Measurements from ENCODE around the gene RREB1.

RREB1 gene

GRCh38 chr6:7175462-7175861 lies 67.7 kb downstream of the RREB1 start:
- no peaks in the 10 kb centered on the region for H3F3A ChIP-seq (ENCODE audit: insufficient read depth)
- no peak overlapping the region for H3K9ac ChIP-seq (ENCODE audit: low read length)
- H3K27ac ChIP-seq (ENCODE audit: low read depth, low read length): no peak overlapping the region
- no peaks in the 10 kb centered on the region for H3K36me3 ChIP-seq (ENCODE audit: low read length)
- TF ChIP-seq CTCF (IDR thresholded peaks at IDR 0.05; ENCODE audit: insufficient read depth, low read length, poor library complexity, severe bottlenecking): no peak
- no peak for TF ChIP-seq EZH2phosphoT487 (conservative IDR thresholded peaks at IDR 0.05; ENCODE audit: low read length)
- no peaks in the 10 kb centered on the region for H3K9me3 ChIP-seq (ENCODE audit: insufficient read depth, low read length)
- no peak overlapping the region for H3K4me3 ChIP-seq (ENCODE audit: insufficient read depth, low read length, poor library complexity, severe bottlenecking)
- no peak overlapping the region for H3K4me2 ChIP-seq (ENCODE audit: low read depth, low read length, poor library complexity, severe bottlenecking)
- no peak overlapping the region for H2AFZ ChIP-seq (ENCODE audit: low read depth, low read length, severe bottlenecking)
- H3K27me3 ChIP-seq (ENCODE audit: low read length): no peaks in the 10 kb centered on the region
- no peaks in the 10 kb centered on the region for H3K79me2 ChIP-seq (ENCODE audit: insufficient read depth, low read length)
- H4K20me1 ChIP-seq (ENCODE audit: low read depth, low read length): no peaks in the 10 kb centered on the region
- no peaks in the 10 kb centered on the region for H3K9me2 ChIP-seq (replicated peaks; ENCODE audit: insufficient read depth, low read length)

GRCh38 chr6:7176208-7176607 lies 68.4 kb downstream of the RREB1 start:
- H3K27ac ChIP-seq (ENCODE audit: low read depth, low read length): no peak overlapping the region
- TF ChIP-seq CTCF (IDR thresholded peaks at IDR 0.05; ENCODE audit: insufficient read depth, low read length, poor library complexity, severe bottlenecking): no peak
- no peak for TF ChIP-seq EZH2phosphoT487 (conservative IDR thresholded peaks at IDR 0.05; ENCODE audit: low read length)
- H3K4me3 ChIP-seq (ENCODE audit: insufficient read depth, low read length, poor library complexity, severe bottlenecking): no peak overlapping the region
- H3K4me2 ChIP-seq (ENCODE audit: low read depth, low read length, poor library complexity, severe bottlenecking): no peak overlapping the region
- H4K20me1 ChIP-seq (ENCODE audit: low read depth, low read length): no peaks in the 10 kb centered on the region
- H3K27me3 ChIP-seq (ENCODE audit: low read length): no peaks in the 10 kb centered on the region
- H3K9me3 ChIP-seq (ENCODE audit: insufficient read depth, low read length): no peaks in the 10 kb centered on the region
- no peaks in the 10 kb centered on the region for H3K9me2 ChIP-seq (replicated peaks; ENCODE audit: insufficient read depth, low read length)
- H3F3A ChIP-seq (ENCODE audit: insufficient read depth): no peaks in the 10 kb centered on the region
- H3K9ac ChIP-seq (ENCODE audit: low read length): no peak overlapping the region
- no peaks in the 10 kb centered on the region for H3K36me3 ChIP-seq (ENCODE audit: low read length)
- H3K79me2 ChIP-seq (ENCODE audit: insufficient read depth, low read length): no peaks in the 10 kb centered on the region
- H2AFZ ChIP-seq (ENCODE audit: low read depth, low read length, severe bottlenecking): no peak overlapping the region

- Histone ChIP-seq H3K36me3 (ENCODE audit: low read length) (no peaks in the 10 kb centered on the region), H3K4me2 (ENCODE audit: low read depth, low read length, poor library complexity, severe bottlenecking) (no peak overlapping the region), H3K9me3 (ENCODE audit: insufficient read depth, low read length) (no peaks in the 10 kb centered on the region), H3K4me3 (ENCODE audit: insufficient read depth, low read length, poor library complexity, severe bottlenecking) (no peak overlapping the region), H4K20me1 (ENCODE audit: low read depth, low read length) (no peaks in the 10 kb centered on the region), H3K9me2 (replicated peaks; ENCODE audit: insufficient read depth, low read length) (no peaks in the 10 kb centered on the region), H3K27me3 (ENCODE audit: low read length) (no peaks in the 10 kb centered on the region), H2AFZ (ENCODE audit: low read depth, low read length, severe bottlenecking) (no peak overlapping the region), H3K9ac (ENCODE audit: low read length) (no peak overlapping the region), H3F3A (ENCODE audit: insufficient read depth) (no peaks in the 10 kb centered on the region), H3K79me2 (ENCODE audit: insufficient read depth, low read length) (no peaks in the 10 kb centered on the region), H3K27ac (ENCODE audit: low read depth, low read length) (no peak overlapping the region)
- TF ChIP-seq CTCF (IDR thresholded peaks at IDR 0.05; ENCODE audit: insufficient read depth, low read length, poor library complexity, severe bottlenecking) (no peak), EZH2phosphoT487 (conservative IDR thresholded peaks at IDR 0.05; ENCODE audit: low read length) (no peak)
These were observed 70.5 kb downstream of the RREB1 start for GRCh38 chr6:7178280-7178679.
